Lung (tissue), 12 donors: ENCODE measurements around the gene SWI5. TPM values are rescaled to one million over a fixed set of nuclear protein-coding genes. Genes with fewer than 3 reads are reported as not detected.

Experiments
- ATAC-seq: fragments of 200-7000 bp; cut with Tn5 transposase; one replicate; pipeline ENCODE4 v1.9.1; 2020; ENCODE audit warnings: moderate number of reproducible peaks; ENCODE audit not compliant: insufficient read depth, low FRiP score
- DNase-seq, 3 donors: peaks; one replicate each; pipeline ENCODE4 v3.0.0-alpha.2; 2013 to 2017
- H3K27ac ChIP-seq, 2 donors: one replicate each; pipeline ENCODE4 v1.5.1; 2013; ENCODE audit warnings: mild to moderate bottlenecking in 2 of 2, moderate library complexity in 2 of 2, control low read depth in 1 of 2, inconsistent platforms in 1 of 2, low read depth in 1 of 2, low read length in 1 of 2
- H3K27me3 ChIP-seq, 3 donors: one replicate each; pipeline ENCODE4 v1.5.1; 2013; ENCODE audit warnings: low read length in 2 of 3; ENCODE audit not compliant: control insufficient read depth in 3 of 3, insufficient read depth in 3 of 3
- H3K36me3 ChIP-seq, 4 donors: one replicate each; pipeline ENCODE4 v1.5.1; 2013; ENCODE audit warnings: low read length in 4 of 4, mild to moderate bottlenecking in 1 of 4, moderate library complexity in 1 of 4; ENCODE audit not compliant: control insufficient read depth in 4 of 4, insufficient read depth in 4 of 4
- H3K4me1 ChIP-seq, 5 donors: one replicate each; pipeline ENCODE4 v1.5.1; 2013; ENCODE audit warnings: low read length in 5 of 5, mild to moderate bottlenecking in 2 of 5, moderate library complexity in 1 of 5; ENCODE audit not compliant: control insufficient read depth in 5 of 5, insufficient read depth in 5 of 5
- H3K4me3 ChIP-seq: one replicate; pipeline ENCODE4 v1.5.1; 2013; ENCODE audit warnings: mild to moderate bottlenecking, control low read depth, moderate library complexity
- H3K9ac ChIP-seq, 2 donors: one replicate each; pipeline ENCODE4 v1.5.1; 2013; ENCODE audit warnings: low read length in 2 of 2, control low read depth in 1 of 2; ENCODE audit not compliant: insufficient read depth in 1 of 2
- H3K9me3 ChIP-seq, 4 donors: one replicate each; pipeline ENCODE4 v1.5.1; 2013; ENCODE audit warnings: low read length in 3 of 4, mild to moderate bottlenecking in 1 of 4, moderate library complexity in 1 of 4; ENCODE audit not compliant: control insufficient read depth in 4 of 4, insufficient read depth in 3 of 4
- WGBS, 2 donors: extraction: QIAGEN DNeasy Blood & Tissue Kit; methylation state at CpG; one replicate each; pipeline ENCODE4 v1.1.7; 2013; 5-methylcytosine and 5-hydroxymethylcytosine counted together
- polyA plus RNA-seq, 2 donors: library from polyadenylated mRNA; stranded (reverse); fragments of 200-250 nt; gene quantifications; one replicate each; pipeline ENCODE4 v1.2.1, GENCODE V29; 2013
- total RNA-seq, 2 donors: library from RNA; depleted of rRNA in 1 of 2; stranded (reverse); fragments of >200 nt in 1 of 2; gene quantifications; one replicate each; pipeline ENCODE4 v1.2.1, GENCODE V29; 2014 to 2021
- TF ChIP-seq, protein P1 (sequence below): IDR thresholded peaks from 2 replicates; pipeline ENCODE4 v1.5.1; 2012; ENCODE audit warnings: mild to moderate bottlenecking; ENCODE audit errors: control extremely low read depth, extremely low read depth
- donor health status: control.
- donor health status: control.
- donor health status: Bipolar disorder and iron deficiency.
- donor health status: healthy.
- donor health status: DM: yes; HTN: yes; CAD: no.

The SWI5 gene
- total and polyA plus RNA-seq, 4 donors, result 19.6 to 28.4 (median 23.2) TPM

- Histone ChIP-seq H3K27ac (no peak overlapping the region), H3K4me1 (peaks cover 0 to 46% (median 12%) of the 10 kb centered on the region in 5 donors), H3K27me3 (no peaks in the 10 kb centered on the region), H3K36me3 (peaks cover 0 to 2% (median 0%) of the 10 kb centered on the region in 4 donors), H3K9ac (no peak overlapping the region), H3K4me3 (no peak overlapping the region), H3K9me3 (no peaks in the 10 kb centered on the region)
- TF ChIP-seq, protein P1, sequence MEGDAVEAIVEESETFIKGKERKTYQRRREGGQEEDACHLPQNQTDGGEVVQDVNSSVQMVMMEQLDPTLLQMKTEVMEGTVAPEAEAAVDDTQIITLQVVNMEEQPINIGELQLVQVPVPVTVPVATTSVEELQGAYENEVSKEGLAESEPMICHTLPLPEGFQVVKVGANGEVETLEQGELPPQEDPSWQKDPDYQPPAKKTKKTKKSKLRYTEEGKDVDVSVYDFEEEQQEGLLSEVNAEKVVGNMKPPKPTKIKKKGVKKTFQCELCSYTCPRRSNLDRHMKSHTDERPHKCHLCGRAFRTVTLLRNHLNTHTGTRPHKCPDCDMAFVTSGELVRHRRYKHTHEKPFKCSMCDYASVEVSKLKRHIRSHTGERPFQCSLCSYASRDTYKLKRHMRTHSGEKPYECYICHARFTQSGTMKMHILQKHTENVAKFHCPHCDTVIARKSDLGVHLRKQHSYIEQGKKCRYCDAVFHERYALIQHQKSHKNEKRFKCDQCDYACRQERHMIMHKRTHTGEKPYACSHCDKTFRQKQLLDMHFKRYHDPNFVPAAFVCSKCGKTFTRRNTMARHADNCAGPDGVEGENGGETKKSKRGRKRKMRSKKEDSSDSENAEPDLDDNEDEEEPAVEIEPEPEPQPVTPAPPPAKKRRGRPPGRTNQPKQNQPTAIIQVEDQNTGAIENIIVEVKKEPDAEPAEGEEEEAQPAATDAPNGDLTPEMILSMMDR, result no peak
- ATAC-seq (no peak), DNase-seq (no peak)
- 88 to 95% methylated on average over 4 of the region's 4 CpGs for WGBS, 2 donors
These were observed 34.0 kb upstream of the SWI5 start for GRCh38 chr9:128242124-128242523.

- TF ChIP-seq, protein P1, result no peak
- H3K4me1 ChIP-seq, result peaks cover 0 to 46% (median 12%) of the 10 kb centered on the region in 5 donors
- ATAC-seq (no peak), DNase-seq (no peak)
- peak overlapping the region in 1 of 2 donors; percentile 39 for H3K27ac ChIP-seq
- H3K4me3 ChIP-seq, result no peak overlapping the region
- H3K9me3 ChIP-seq, result no peaks in the 10 kb centered on the region
- 34 to 43% methylated on average over 7 of the region's 7 CpGs for WGBS, 2 donors
- no peaks in the 10 kb centered on the region for H3K27me3 ChIP-seq
- H3K36me3 ChIP-seq, result peaks cover 0 to 4% (median 0%) of the 10 kb centered on the region in 4 donors
- H3K9ac ChIP-seq, result no peak overlapping the region
These were observed 33.3 kb upstream of the SWI5 start for GRCh38 chr9:128242828-128243214.

GRCh38 chr9:128243215-128244018, 32.7 kb upstream of the SWI5 start:
- no peak for ATAC-seq
- H3K4me1 ChIP-seq, result peaks cover 0 to 46% (median 12%) of the 10 kb centered on the region in 5 donors
- 44 to 52% methylated on average over 13 of the region's 13 CpGs for WGBS, 2 donors
- H3K27me3 ChIP-seq, result no peaks in the 10 kb centered on the region
- no peak overlapping the region for H3K4me3 ChIP-seq
- H3K36me3 ChIP-seq, result peaks cover 0 to 4% (median 0%) of the 10 kb centered on the region in 4 donors
- no peaks in the 10 kb centered on the region for H3K9me3 ChIP-seq
- H3K27ac ChIP-seq, result peak overlapping the region; percentile 12 to 39
- peak; percentile 81 to 90 (median 86) for DNase-seq
- TF ChIP-seq, protein P1, result no peak
- peak overlapping the region in 1 of 2 donors; percentile 54 for H3K9ac ChIP-seq
